ENCODE data around the gene RPN2. TPM values are rescaled to one million over a fixed set of nuclear protein-coding genes. Genes with fewer than 3 reads are reported as not detected.
A peak's percentile ranks its signal among the peaks of the same experiment; 100 is the strongest.

Gene RPN2
- total RNA-seq, 2 experiments from 2014 or later, result 102 to 104 TPM

DNA sequence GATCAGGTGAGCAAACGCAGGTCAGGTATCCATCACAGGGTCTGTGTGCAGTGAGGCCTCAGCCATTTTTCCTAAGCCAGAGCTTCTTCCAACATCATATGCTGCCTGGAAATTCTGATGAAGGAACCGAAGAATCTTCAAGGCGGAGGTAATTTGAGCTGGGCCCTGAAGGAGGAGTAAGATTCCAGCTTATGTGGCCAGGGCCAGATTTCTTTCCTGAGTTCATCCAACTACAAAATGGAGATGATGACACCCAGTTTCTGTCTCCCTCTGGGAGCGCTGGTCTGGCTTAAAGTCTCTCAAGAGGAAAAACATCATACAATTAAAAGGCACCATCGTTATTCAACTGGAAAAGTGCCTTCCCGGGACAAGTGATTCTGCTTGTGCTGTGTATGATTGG lies 103.4 kb downstream of the RPN2 start:
- no peaks in the 10 kb centered on the region for H3K36me3 Mint-ChIP-seq (ENCODE audit: low read depth)
- intact Hi-C loops (cut with micrococcal nuclease), result no loop called here
- CTCF ChIA-PET, result interaction anchor here (0.6 to 1.5 kb wide), 2 partner anchors 17 to 102 kb away, joined by 3 read pairs; no protein-coding TSS in a partner anchor
- no peak overlapping the region for H3K4me3 Mint-ChIP-seq
- no peaks in the 10 kb centered on the region for H3K4me1 Mint-ChIP-seq (ENCODE audit: low read depth)
- no peak for DNase-seq
- H3K27me3 Mint-ChIP-seq (ENCODE audit: low read depth), result no peaks in the 10 kb centered on the region
- H3K9me3 Mint-ChIP-seq, result no peaks in the 10 kb centered on the region
- H3K27ac Mint-ChIP-seq, result no peak overlapping the region

- Mint-ChIP-seq H3K27me3 (ENCODE audit: low read depth) (no peaks in the 10 kb centered on the region), H3K4me1 (ENCODE audit: low read depth) (peaks cover 2% of the 10 kb centered on the region), H3K36me3 (ENCODE audit: low read depth) (no peaks in the 10 kb centered on the region), H3K4me3 (no peak overlapping the region), H3K9me3 (no peaks in the 10 kb centered on the region), H3K27ac (no peak overlapping the region)
- intact Hi-C loops (cut with micrococcal nuclease), result no loop called here
- CTCF ChIA-PET, result interaction anchor here (0.6 kb wide), 1 partner anchor 95 kb away, joined by 4 read pairs; no protein-coding TSS in a partner anchor
- no peak for DNase-seq
Measured at GRCh38 chr20:37283530-37284195, 104.5 kb downstream of the RPN2 start.

DNA sequence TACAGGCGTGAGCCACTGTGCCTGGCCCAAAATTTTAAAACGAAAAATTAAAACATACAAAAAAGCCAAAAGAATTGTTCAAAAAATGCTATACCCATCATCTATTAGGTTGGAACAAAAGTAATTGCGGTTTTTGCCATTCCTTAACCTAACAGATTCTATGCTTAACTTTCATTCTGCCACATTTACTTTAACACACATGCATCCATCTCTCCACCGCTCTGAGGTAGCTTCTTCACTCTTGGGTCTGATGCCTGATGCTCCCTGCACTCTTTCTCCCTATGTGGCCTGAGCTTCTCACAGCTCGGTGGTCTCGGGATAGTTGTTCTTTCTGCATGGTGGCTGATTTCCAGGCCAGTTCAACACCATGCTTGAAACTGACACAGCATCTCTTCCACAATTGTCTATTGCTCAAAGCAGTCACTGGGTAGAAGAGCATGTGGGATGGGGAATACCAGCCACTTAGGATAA lies 105.6 kb downstream of the RPN2 start:
- CTCF ChIA-PET, result no interaction called here
- H3K9me3 Mint-ChIP-seq, result no peaks in the 10 kb centered on the region

GRCh38 chr20:37285664-37286374 lies 106.7 kb downstream of the RPN2 start:
- Mint-ChIP-seq H3K9me3 (no peaks in the 10 kb centered on the region), H3K27ac (no peak overlapping the region), H3K36me3 (ENCODE audit: low read depth) (no peaks in the 10 kb centered on the region), H3K4me3 (no peak overlapping the region), H3K4me1 (ENCODE audit: low read depth) (peaks cover 6% of the 10 kb centered on the region), H3K27me3 (ENCODE audit: low read depth) (no peaks in the 10 kb centered on the region)
- DNase-seq, result no peak
- CTCF ChIA-PET, result interaction anchor here (0.5 to 1.3 kb wide), 3 partner anchors 79 to 99 kb away, joined by 3 to 5 read pairs (median 3); no protein-coding TSS in a partner anchor
- intact Hi-C loops (cut with micrococcal nuclease), result loop anchor here (5.0 kb wide), 1 partner anchor 241 kb away; the partner anchor contains the start of gene BLCAP

More for the DNA sequence above, 105.6 kb downstream of the RPN2 start:
- Mint-ChIP-seq H3K36me3 (ENCODE audit: low read depth) (no peaks in the 10 kb centered on the region), H3K4me1 (ENCODE audit: low read depth) (peaks cover 4% of the 10 kb centered on the region), H3K4me3 (no peak overlapping the region), H3K27ac (no peak overlapping the region), H3K27me3 (ENCODE audit: low read depth) (no peaks in the 10 kb centered on the region)
- intact Hi-C loops (cut with micrococcal nuclease), result loop anchor here (5.0 kb wide), 1 partner anchor 243 kb away; the partner anchor contains the start of gene BLCAP
- no peak for DNase-seq

- Mint-ChIP-seq H3K9me3 (no peaks in the 10 kb centered on the region), H3K36me3 (ENCODE audit: low read depth) (peaks cover 14% of the 10 kb centered on the region), H3K27ac (no peak overlapping the region), H3K4me1 (ENCODE audit: low read depth) (peaks cover 17% of the 10 kb centered on the region), H3K27me3 (ENCODE audit: low read depth) (no peaks in the 10 kb centered on the region), H3K4me3 (no peak overlapping the region)
- no peak for DNase-seq
- CTCF ChIA-PET, result no interaction called here
- intact Hi-C loops (cut with micrococcal nuclease), result loop anchor here (5.0 kb wide), 1 partner anchor 239 kb away; the partner anchor contains the start of gene BLCAP
Measured at GRCh38 chr20:37288091-37288490, 109.0 kb downstream of the RPN2 start.

DNA sequence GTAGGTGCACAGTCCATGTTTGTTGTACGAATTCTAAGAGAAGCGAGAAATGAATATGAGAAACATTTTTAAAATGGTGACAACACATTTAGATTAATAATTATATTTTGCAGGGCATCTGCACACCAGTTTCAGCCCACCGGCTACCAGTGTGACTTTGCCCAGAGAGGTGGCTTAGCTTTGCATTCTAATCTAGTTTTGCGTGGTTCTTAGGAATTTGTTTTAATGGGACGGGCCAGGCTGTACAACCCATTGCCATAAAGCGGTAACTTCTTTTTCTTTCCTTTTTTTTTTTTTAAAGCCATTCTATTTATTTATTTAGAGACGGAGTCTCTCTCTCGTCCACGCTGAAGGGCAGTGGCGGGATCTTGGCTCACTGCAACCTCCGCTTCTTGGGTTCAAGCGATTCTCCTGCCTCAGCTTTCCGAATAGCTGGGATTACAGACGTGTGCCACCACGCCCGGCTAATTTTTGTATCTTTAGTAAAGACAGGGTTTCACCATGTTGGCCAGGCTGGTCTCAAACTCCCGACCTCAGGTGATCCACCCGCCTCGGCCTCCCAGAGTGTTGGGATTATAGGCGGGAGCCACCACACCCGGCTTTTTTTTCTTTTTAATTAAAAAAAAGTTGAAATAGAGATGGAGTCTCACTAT lies 111.2 kb downstream of the RPN2 start:
- CTCF ChIA-PET, result interaction anchor here (1.5 kb wide), 1 partner anchor 95 kb away, joined by 4 read pairs; no protein-coding TSS in a partner anchor
- no peak for DNase-seq
- Mint-ChIP-seq H3K27ac (peak overlapping the region; percentile 90), H3K4me3 (peak overlapping the region; percentile 85), H3K9me3 (no peaks in the 10 kb centered on the region), H3K27me3 (ENCODE audit: low read depth) (no peaks in the 10 kb centered on the region), H3K4me1 (ENCODE audit: low read depth) (peaks cover 34% of the 10 kb centered on the region), H3K36me3 (ENCODE audit: low read depth) (peaks cover 18% of the 10 kb centered on the region)
- intact Hi-C loops (cut with micrococcal nuclease), result no loop called here

Other genes with a start within 250 kb of the RPN2 start
- gene SAMHD1, start 227.6 kb upstream of the RPN2 start, total RNA-seq, result 10 to 100 TPM; 29.9 to 33.5 TPM
- gene RBL1, start 83.3 kb upstream of the RPN2 start, total RNA-seq, result 10 to 100 TPM; 32.9 to 36.2 TPM
- under 1 TPM; 0.54 to 0.91 TPM for gene MROH8, start 218 bp downstream of the RPN2 start, total RNA-seq
- not detected for gene GHRH, start 82.5 kb downstream of the RPN2 start, total RNA-seq
- gene MANBAL, start 110.3 kb downstream of the RPN2 start, total RNA-seq, result 10 to 100 TPM in 1 of 2 experiments, 1 to 10 TPM in 1; 9.4 to 10.4 TPM
- gene SRC, start 166.8 kb downstream of the RPN2 start, total RNA-seq, result 1 to 10 TPM; 2.0 to 2.8 TPM

Data from activated naive CD4-positive, alpha-beta T cell treated with anti-CD3 and anti-CD28 coated beads for 36 hours (primary cell).